GM12801 (cell line): ENCODE results near the gene IL7R.

Experiments used
- TF ChIP-seq, protein P1 (sequence below): IDR thresholded peaks from one replicate; pipeline ENCODE4 v1.5.1; 2011; ENCODE audit warnings: control low read depth; ENCODE audit not compliant: insufficient read length; ENCODE audit errors: extremely low read depth

The IL7R gene, protein sequence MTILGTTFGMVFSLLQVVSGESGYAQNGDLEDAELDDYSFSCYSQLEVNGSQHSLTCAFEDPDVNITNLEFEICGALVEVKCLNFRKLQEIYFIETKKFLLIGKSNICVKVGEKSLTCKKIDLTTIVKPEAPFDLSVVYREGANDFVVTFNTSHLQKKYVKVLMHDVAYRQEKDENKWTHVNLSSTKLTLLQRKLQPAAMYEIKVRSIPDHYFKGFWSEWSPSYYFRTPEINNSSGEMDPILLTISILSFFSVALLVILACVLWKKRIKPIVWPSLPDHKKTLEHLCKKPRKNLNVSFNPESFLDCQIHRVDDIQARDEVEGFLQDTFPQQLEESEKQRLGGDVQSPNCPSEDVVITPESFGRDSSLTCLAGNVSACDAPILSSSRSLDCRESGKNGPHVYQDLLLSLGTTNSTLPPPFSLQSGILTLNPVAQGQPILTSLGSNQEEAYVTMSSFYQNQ

GRCh38 chr5:35856765-35857351, at the start of gene IL7R:
IL7R (plus strand) TSS chr5:35856891; CDS start chr5:35856978, 87 bp downstream.
- TF ChIP-seq, protein P1, sequence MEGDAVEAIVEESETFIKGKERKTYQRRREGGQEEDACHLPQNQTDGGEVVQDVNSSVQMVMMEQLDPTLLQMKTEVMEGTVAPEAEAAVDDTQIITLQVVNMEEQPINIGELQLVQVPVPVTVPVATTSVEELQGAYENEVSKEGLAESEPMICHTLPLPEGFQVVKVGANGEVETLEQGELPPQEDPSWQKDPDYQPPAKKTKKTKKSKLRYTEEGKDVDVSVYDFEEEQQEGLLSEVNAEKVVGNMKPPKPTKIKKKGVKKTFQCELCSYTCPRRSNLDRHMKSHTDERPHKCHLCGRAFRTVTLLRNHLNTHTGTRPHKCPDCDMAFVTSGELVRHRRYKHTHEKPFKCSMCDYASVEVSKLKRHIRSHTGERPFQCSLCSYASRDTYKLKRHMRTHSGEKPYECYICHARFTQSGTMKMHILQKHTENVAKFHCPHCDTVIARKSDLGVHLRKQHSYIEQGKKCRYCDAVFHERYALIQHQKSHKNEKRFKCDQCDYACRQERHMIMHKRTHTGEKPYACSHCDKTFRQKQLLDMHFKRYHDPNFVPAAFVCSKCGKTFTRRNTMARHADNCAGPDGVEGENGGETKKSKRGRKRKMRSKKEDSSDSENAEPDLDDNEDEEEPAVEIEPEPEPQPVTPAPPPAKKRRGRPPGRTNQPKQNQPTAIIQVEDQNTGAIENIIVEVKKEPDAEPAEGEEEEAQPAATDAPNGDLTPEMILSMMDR: no peak

GRCh38 chr5:35810601-35811000, 46.1 kb upstream of the IL7R start:
- TF ChIP-seq, protein P1: no peak

DNA sequence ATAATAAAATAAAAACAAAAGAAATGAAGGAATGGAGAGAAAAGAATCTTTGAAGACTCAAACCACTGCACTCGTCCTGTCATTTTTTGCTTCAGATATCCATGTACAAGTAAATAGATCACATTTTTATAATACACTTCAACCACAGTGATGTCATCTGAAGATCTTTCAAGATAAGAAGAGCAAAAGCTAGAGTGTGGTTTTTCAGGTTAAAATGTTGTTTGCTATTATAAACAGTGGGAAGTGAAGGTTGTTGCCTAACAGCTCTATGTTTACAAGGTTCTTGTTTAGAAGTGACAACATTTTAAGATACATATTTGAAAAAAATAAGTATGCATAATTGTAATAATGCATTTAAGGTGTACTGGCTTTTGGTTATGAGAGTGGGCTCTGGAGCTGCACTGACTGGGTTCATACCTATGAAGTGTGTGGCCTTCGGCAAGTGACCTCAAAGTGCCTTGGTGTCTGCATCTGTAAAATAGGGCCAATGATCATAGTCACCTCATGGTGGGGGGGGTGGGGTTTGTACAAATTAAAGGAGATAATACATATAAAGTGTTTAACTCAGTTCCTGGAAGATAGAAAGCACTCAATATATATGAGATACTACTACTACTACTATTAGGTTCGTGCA, 45.5 kb upstream of the IL7R start:
- TF ChIP-seq, protein P1: no peak

- TF ChIP-seq, protein P1: no peak
Measured at GRCh38 chr5:35813521-35813920, 43.2 kb upstream of the IL7R start.

- TF ChIP-seq, protein P1: no peak
Measured at GRCh38 chr5:35815089-35815936, 41.4 kb upstream of the IL7R start.

- TF ChIP-seq, protein P1: no peak
Measured at GRCh38 chr5:35816881-35817521, 39.7 kb upstream of the IL7R start.
